ENCODE results near the gene PITRM1. TPM values are rescaled to one million over a fixed set of nuclear protein-coding genes. Genes with fewer than 3 reads are reported as not detected.
"Not testable (repeated sequence)": the region's sequence is repeated elsewhere in the genome, so short reads cannot be mapped to it uniquely, and the experiment has no call there.

The PITRM1 gene
- 39.6 TPM for polyA plus RNA-seq (2012; ENCODE audit: missing spikeins)

- DNase-seq (ENCODE audit: insufficient read length) = peak; percentile 91
- TF ChIP-seq POLR2A (IDR thresholded peaks at IDR 0.05; ENCODE audit: low read depth, low read length) = peak; percentile 99
- TF ChIP-seq POLR2AphosphoS5 (IDR thresholded peaks at IDR 0.05; ENCODE audit: low read depth, low read length) = peak; percentile 98
- TF ChIP-seq TAF1 (IDR thresholded peaks at IDR 0.05; ENCODE audit: borderline replicate concordance, low read depth, low read length) = peak; percentile 87
- FAIRE-seq = peak; percentile 99
Observed at GRCh38 chr10:3172446-3173170, at the start of gene PITRM1. PITRM1 (minus strand) TSS chr10:3172782; CDS start chr10:3172772, 10 bp downstream.

- TF ChIP-seq POLR2AphosphoS5 (IDR thresholded peaks at IDR 0.05; ENCODE audit: low read depth, low read length) (no peak), TAF1 (IDR thresholded peaks at IDR 0.05; ENCODE audit: borderline replicate concordance, low read depth, low read length) (no peak), POLR2A (IDR thresholded peaks at IDR 0.05; ENCODE audit: low read depth, low read length) (no peak)
- no peak for FAIRE-seq
- DNase-seq (ENCODE audit: insufficient read length) = no peak
Observed at GRCh38 chr10:3222068-3222467, 49.5 kb upstream of the PITRM1 start.

- peak; percentile 87 for FAIRE-seq
- not testable (repeated sequence) for DNase-seq (ENCODE audit: insufficient read length)
Observed at GRCh38 chr10:3221601-3222000, 49.0 kb upstream of the PITRM1 start.

- FAIRE-seq (no peak), DNase-seq (ENCODE audit: insufficient read length) (no peak)
- TF ChIP-seq POLR2AphosphoS5 (IDR thresholded peaks at IDR 0.05; ENCODE audit: low read depth, low read length) (no peak), TAF1 (IDR thresholded peaks at IDR 0.05; ENCODE audit: borderline replicate concordance, low read depth, low read length) (no peak), POLR2A (IDR thresholded peaks at IDR 0.05; ENCODE audit: low read depth, low read length) (no peak)
Observed at GRCh38 chr10:3220853-3221252, 48.3 kb upstream of the PITRM1 start.

GRCh38 chr10:3219021-3219628 is 46.5 kb upstream of the PITRM1 start:
- not testable (repeated sequence) for FAIRE-seq; DNase-seq (ENCODE audit: insufficient read length)

GRCh38 chr10:3217853-3218252 is 45.3 kb upstream of the PITRM1 start:
- TF ChIP-seq POLR2A (IDR thresholded peaks at IDR 0.05; ENCODE audit: low read depth, low read length) (no peak), POLR2AphosphoS5 (IDR thresholded peaks at IDR 0.05; ENCODE audit: low read depth, low read length) (no peak), TAF1 (IDR thresholded peaks at IDR 0.05; ENCODE audit: borderline replicate concordance, low read depth, low read length) (no peak)
- DNase-seq (ENCODE audit: insufficient read length) (no peak), FAIRE-seq (no peak)

- no peak for TF ChIP-seq TAF1 (IDR thresholded peaks at IDR 0.05; ENCODE audit: borderline replicate concordance, low read depth, low read length)
- TF ChIP-seq POLR2AphosphoS5 (IDR thresholded peaks at IDR 0.05; ENCODE audit: low read depth, low read length) = no peak
- no peak for TF ChIP-seq POLR2A (IDR thresholded peaks at IDR 0.05; ENCODE audit: low read depth, low read length)
- no peak for DNase-seq (ENCODE audit: insufficient read length)
- FAIRE-seq = no peak
Observed at GRCh38 chr10:3217301-3217700, 44.7 kb upstream of the PITRM1 start.

GRCh38 chr10:3215153-3215775 is 42.7 kb upstream of the PITRM1 start:
- DNase-seq (ENCODE audit: insufficient read length) = no peak

GRCh38 chr10:3213758-3214515 is 41.4 kb upstream of the PITRM1 start:
- TF ChIP-seq POLR2AphosphoS5 (IDR thresholded peaks at IDR 0.05; ENCODE audit: low read depth, low read length) (no peak), TAF1 (IDR thresholded peaks at IDR 0.05; ENCODE audit: borderline replicate concordance, low read depth, low read length) (no peak), POLR2A (IDR thresholded peaks at IDR 0.05; ENCODE audit: low read depth, low read length) (no peak)
- DNase-seq (ENCODE audit: insufficient read length) (no peak), FAIRE-seq (no peak)

More at GRCh38 chr10:3215153-3215775, 42.7 kb upstream of the PITRM1 start:
- FAIRE-seq = no peak
- TF ChIP-seq POLR2AphosphoS5 (IDR thresholded peaks at IDR 0.05; ENCODE audit: low read depth, low read length) (no peak), POLR2A (IDR thresholded peaks at IDR 0.05; ENCODE audit: low read depth, low read length) (no peak), TAF1 (IDR thresholded peaks at IDR 0.05; ENCODE audit: borderline replicate concordance, low read depth, low read length) (no peak)

GRCh38 chr10:3213208-3213607 is 40.6 kb upstream of the PITRM1 start:
- TF ChIP-seq TAF1 (IDR thresholded peaks at IDR 0.05; ENCODE audit: borderline replicate concordance, low read depth, low read length) (no peak), POLR2AphosphoS5 (IDR thresholded peaks at IDR 0.05; ENCODE audit: low read depth, low read length) (no peak), POLR2A (IDR thresholded peaks at IDR 0.05; ENCODE audit: low read depth, low read length) (no peak)
- FAIRE-seq (no peak), DNase-seq (ENCODE audit: insufficient read length) (no peak)

GRCh38 chr10:3210251-3210877 is 37.8 kb upstream of the PITRM1 start:
- TF ChIP-seq TAF1 (IDR thresholded peaks at IDR 0.05; ENCODE audit: borderline replicate concordance, low read depth, low read length) = no peak
- TF ChIP-seq POLR2AphosphoS5 (IDR thresholded peaks at IDR 0.05; ENCODE audit: low read depth, low read length) = no peak
- no peak for TF ChIP-seq POLR2A (IDR thresholded peaks at IDR 0.05; ENCODE audit: low read depth, low read length)
- DNase-seq (ENCODE audit: insufficient read length) (no peak), FAIRE-seq (no peak)
